GM13977 (cell line): ENCODE data around the gene UGCG.
"Not testable (repeated sequence)": the region's sequence is repeated elsewhere in the genome, so short reads cannot be mapped to it uniquely, and the experiment has no call there.

Experiments
- DNase-seq: peaks from one replicate; pipeline ENCODE4 v3.0.0; 2012; ENCODE audit warnings: low spot score
- CTCF ChIP-seq: IDR thresholded peaks from 2 replicates; pipeline ENCODE4 v1.5.1; 2012; ENCODE audit warnings: mild to moderate bottlenecking, control low read depth; ENCODE audit not compliant: insufficient read depth; ENCODE audit errors: extremely low read depth, missing control alignments
- in situ Hi-C: fragments of 300-500 bp; cut with MboI; formaldehyde crosslinking; loops from one replicate; pipeline ENCODE4 v1.12.0; 2022; ENCODE audit warnings: low sequenced_read_pairs, low pct_unique_long_range_greater_than_20kb, mixed read lengths, inconsistent platforms; ENCODE audit not compliant: unreplicated experiment

The UGCG gene

GRCh38 chr9:111872886-111873285 is 23.7 kb upstream of the UGCG start:
- DNase-seq = no peak
- in situ Hi-C loops = no loop called here
- no peak for TF ChIP-seq CTCF

GRCh38 chr9:111873901-111874300 is 22.7 kb upstream of the UGCG start:
- no peak for DNase-seq
- no peak for TF ChIP-seq CTCF
- in situ Hi-C loops = no loop called here

GRCh38 chr9:111874500-111874899 is 22.1 kb upstream of the UGCG start:
- in situ Hi-C loops = no loop called here
- no peak for DNase-seq
- no peak for TF ChIP-seq CTCF

- in situ Hi-C loops, DNase-seq: not testable (repeated sequence)
Measured at GRCh38 chr9:111875291-111875690, 21.3 kb upstream of the UGCG start.

DNA sequence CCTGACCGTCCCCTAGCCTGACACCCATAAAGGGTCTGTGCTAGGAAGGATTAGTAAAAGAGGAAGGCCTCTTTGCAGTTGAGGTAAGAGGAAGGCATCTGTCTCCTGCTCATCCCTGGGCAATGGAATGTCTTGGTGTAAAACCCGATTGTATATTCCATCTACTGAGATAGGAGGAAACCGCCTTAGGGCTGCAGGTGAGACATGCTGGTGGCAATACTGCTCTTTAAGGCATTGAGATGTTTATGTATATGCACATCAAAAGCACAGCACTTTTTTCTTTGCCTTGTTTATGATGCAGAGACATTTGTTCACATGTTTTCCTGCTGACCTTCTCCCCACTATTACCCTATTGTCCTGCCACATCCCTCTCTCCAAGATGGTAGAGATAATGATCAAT is 20.9 kb upstream of the UGCG start:
- DNase-seq, in situ Hi-C loops: not testable (repeated sequence)

DNA sequence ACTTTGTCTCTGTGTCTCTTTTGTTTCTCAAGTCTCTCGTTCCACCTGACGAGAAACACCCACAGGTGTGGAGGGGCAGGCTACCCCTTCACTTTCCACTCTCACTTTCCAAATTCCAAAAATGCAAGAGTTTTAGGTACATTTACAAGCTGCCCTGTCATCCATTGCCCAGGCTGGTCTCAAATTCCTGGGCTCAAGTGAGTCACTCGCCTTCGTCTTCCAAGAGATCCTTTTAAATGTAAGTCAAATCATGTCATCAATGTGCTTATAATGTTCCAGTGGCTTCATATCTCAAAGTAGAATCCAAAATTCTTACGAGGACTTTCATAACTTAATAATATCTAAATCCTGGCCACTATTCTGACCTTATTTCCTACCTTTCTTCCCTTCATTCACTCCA is 20.4 kb upstream of the UGCG start:
- in situ Hi-C loops = no loop called here
- DNase-seq = no peak
- TF ChIP-seq CTCF = no peak

- in situ Hi-C loops = no loop called here
- TF ChIP-seq CTCF = no peak
- no peak for DNase-seq
Measured at GRCh38 chr9:111877420-111877819, 19.2 kb upstream of the UGCG start.

DNA sequence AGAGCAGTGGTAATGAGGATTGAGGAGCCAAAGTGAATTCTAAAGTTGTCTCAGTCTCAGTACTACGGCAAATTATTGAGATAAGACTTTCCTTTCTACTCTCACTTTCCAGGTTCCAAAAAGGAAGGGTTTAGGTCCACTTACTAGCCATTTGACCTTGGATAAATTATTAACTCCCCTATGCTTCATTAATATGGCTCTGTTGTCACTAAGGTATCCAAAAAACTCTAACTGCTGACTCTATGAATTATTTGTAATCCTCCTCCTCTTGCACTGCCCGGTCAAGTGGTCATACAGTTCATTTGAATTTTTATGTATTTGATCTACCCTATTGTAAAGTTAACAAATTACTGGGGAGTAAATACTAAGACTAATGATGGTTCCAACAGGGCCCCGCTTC is 17.7 kb upstream of the UGCG start:
- no peak for DNase-seq
- no peak for TF ChIP-seq CTCF
- in situ Hi-C loops = no loop called here
